Left renal cortex interstitium (tissue), 4 donors: Measurements from ENCODE around the gene LHPP. TPM values are rescaled to one million over a fixed set of nuclear protein-coding genes. Genes with fewer than 3 reads are reported as not detected.
A peak's percentile ranks its signal among the peaks of the same experiment; 100 is the strongest.

Experiments used
- DNase-seq, 4 donors: peaks; one replicate each; pipeline ENCODE4 v3.0.0-alpha.2; 2013; ENCODE audit warnings: low read depth in 4 of 4, low spot score in 2 of 4, missing footprints in 1 of 4
- polyA plus RNA-seq, 4 donors: library from polyadenylated mRNA; unstranded; fragments of 120-200 nt; gene quantifications; one replicate each; pipeline ENCODE4 v1.2.1, GENCODE V29; 2013; ENCODE audit not compliant: insufficient read length in 4 of 4

The LHPP gene
- polyA plus RNA-seq, 4 donors: 18.7 to 26.4 (median 22.0) TPM

DNA sequence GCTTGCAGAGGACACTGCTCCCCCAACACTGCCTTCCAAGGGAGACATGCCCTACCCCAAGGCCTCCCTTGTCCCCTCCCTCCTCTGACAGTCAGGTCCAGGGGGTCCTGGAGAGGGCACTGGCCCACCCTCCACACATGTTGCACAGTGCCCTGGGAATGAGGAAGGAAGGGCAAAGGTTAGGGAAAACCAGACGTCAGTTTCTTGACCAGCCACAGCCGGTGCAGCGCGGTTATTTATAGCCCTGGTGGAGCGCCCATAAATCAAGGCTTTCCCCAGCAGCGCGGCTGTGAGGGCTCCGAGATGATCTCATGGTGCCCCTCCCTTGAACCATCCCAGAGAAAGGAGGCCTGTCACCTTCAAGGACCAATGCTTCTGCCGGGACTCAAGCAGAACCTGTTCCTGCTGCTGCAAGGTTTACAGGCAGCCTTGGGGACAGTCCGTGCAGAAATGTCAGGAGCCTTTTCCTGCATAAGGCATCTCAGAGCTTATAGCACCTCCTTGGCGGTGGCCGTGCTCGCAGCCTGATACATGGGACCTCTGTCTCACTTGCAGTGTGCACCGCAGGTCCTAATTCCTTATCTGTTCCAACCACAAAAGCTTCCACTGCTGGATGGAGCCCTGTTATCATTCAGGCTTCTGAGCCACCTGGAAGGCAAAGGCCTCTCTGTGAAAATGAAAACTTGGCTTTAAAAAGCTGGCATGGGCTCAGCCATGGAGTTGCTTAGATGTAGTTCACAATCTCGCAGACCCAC is 127.3 kb downstream of the LHPP start:
- DNase-seq: peak; percentile 55 to 79 (median 73)

DNA sequence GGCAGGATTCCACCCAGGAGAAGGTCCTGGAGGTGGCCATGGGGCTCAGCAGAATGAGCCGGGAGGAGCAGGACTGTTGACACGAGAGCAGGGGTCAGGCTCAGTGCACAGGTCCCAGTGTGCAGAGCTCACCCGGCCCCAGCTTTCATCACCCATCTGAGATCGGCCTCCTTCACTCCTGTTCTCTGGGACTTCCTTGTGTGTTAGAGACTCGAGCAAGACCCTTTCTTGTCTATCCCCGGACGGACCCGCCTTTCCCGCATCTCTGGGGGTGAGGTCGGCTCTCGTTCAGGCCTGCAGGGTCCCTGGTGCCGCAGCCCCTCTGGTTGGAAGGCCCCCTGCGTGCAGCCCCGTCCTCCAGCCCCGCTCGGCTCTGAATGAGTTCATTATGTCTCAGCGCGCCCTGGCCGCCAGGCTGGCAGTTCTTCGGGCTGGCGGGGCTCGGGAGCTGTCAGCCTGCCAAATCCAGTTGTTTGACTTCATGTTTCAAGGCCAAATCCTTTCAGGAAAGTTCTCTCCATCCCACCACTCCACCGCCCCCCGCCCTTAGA is 127.9 kb downstream of the LHPP start:
- DNase-seq: no peak

DNA sequence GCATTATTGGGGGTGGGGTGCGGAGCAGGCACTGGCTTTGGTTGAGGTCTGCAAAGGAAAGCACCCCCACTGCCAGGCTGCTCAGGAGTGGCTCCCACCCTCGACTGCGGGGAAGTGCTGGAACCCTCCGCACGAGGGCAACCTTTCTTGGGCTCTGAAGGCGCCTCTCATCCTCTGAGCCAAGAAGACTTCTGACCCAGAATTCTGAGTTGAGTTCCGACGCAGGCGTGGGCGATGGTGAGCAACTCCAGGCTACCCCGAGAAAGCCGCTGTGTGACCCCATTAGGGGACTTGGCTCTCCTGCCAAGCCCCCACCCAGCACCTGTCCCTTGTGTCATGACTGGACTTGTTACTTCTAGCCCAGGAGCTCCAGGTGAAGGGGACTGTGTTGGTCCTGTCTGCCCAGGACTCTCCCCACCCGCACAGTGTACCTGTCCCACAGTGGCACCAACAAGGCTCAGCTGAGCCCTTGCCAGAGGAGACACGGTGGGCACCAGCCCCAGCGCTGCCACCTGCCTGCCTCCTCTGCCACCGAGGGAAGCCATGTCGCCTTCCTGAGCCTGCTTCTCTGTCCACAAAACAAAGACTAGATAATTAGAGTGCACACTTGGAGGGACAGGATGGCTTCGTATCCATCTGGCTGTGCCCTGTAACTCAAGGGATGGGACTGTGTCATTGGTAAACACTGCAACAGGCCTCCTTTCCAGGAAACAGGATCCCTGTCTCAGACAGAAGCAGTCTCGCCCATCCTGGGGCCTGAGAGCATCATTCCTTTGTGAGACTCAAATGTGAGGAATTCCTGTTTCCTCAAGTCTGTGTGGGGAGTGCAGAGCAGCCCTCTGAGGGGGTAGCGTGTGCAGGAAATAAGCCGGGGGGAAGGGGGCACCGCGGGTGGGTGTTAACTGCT is 128.8 kb downstream of the LHPP start:
- no peak for DNase-seq

DNA sequence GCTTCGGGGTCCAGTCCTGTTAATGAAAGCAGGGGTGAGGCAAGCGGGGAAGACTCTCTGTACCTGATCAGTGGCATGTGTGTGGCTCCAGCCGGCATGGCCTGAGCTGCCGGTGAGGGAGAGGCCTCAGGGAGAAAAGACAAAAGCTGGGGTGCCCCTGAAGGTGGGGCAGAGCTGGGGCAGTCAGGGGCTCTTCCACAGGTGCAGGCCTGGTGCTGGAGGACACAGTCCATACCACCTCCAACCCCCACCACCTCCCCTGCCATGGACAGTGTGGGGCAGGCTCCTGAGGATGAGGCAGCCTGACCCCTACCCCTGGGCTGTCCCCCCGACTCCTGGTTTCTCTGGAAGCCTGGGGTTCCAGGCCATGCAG is 129.5 kb downstream of the LHPP start:
- no peak for DNase-seq

DNA sequence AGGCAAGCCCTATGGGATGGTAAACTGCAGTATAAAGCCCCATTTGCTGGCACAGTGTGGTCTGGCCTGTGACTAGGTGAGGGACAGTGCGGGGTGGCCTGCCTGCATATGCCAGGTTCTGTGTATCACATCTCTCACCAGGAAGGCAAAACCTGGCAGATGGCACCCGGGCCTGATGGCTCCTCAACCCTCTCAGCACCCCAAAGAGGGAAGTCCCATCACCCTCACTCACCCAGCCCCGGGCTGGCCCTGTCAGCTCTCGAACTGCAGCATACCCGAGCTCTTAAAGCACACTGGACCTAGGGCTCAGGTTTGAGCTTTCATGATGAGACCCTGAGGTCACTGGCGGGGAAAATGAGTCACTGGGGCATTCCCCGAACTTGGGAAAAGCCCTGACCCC is 130.5 kb downstream of the LHPP start:
- no peak for DNase-seq

DNA sequence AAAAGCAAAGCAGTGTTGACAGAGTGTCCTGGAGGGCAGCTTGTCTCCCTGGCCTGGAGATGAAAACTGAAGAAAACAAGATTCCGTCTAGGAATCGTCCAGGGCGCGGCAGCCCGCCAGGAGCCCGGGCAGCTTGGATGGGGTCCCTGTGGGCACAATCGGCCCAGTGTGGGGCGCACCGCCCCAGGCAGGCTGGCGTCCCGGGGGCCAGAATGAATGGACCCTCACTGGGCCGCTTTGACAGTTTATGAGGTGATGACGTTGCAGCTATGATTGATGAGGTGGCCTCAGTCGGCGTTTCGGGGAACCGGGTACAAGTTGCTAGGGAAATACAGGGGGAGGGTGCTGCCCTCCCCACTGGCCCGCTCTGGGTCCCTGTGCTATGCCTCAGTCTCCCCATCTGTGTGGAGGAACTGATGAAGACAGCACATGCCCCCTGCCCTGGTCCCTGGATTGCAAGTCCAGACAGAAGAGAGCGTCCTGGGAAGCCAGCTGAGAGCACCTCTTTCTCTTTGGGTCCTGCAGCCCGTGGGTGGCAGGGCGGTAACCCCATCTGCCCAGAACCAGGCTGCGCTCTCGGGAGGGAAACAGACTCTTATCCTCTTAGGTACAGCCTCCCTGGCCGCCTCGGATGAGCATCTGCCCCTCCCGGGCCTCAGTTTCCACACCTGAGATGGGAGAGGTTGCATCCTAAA is 131.3 kb downstream of the LHPP start:
- no peak for DNase-seq

DNA sequence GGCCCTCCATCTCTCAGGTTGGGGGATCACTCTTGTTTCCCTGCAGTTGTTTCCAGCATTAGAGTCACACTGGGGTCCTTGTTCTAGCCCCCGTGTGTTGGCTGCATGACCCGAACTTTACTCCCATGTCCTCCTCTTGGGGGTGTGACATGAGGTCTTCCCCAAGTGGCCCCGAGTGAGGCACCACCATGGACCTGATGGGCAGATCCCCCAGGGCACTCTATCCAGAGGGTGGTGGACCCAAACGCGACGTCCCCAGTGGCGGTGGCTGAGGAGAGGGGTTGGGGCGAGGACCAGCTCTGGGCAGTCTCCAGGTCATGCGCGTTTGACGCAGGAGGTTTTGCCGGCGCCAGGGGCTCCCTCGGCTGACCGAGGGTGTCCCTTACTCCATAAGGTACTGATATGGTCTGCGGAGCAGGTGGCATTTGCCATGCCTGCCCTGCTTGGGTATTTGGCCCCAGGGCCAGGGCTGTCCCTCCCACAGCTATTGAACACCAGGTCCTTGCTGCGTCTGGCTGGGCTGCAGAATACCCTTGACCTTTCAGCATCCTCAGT is 131.9 kb downstream of the LHPP start:
- DNase-seq: no peak

DNA sequence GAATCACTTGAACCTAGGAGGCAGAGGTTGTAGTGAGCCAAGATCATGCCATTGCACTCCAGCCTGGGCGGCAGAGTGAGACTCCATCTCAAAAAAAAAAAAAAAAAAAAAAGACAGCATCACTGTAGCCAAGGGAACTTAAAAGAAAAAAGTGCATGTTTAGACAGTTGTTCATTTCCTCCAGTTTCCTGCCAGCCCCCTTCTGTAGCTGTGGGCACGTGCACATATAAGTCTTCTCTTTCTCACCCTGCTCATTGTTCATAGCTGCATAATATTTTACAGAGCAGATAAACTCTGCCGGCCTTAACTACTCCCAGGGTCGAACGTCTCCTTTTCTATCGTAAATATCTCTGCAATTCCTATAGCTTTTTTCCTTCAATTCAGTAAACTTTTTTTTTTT is 132.6 kb downstream of the LHPP start:
- DNase-seq: no peak

DNA sequence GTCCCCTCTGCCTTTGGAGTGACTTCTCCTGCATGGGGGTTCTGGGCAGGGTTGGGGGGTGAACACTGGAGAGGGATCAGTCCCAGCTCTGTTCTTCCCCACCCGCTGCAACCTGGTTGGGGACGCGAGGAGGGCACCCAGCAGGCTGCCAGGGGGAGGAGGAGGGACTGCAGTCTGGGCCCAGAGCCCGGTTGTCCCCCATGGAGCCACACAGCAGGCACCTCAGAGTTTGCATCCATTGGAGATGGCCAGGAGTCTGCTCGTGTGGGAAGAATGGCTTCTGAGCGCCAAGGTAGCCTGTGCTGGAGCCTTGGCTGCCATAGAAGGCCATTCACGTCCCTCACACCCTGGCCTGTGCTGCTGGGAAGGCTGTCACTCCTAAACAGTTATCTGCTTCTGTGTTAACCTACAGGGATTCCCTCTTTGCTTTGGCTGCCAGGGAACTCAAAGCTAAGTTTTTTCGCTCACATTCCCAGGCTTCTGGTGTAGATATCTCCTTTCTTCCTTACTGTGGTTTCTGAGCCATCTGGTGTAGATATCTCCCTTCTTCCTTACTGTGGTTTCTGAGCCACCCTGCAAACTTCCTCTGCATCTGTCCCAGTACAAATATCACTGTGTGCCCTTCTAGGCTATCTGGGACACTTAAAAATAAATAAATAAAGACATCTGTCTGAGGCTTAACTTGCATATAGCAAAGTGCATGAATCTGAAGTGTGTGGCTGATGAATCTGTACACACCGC is 133.7 kb downstream of the LHPP start:
- no peak for DNase-seq

DNA sequence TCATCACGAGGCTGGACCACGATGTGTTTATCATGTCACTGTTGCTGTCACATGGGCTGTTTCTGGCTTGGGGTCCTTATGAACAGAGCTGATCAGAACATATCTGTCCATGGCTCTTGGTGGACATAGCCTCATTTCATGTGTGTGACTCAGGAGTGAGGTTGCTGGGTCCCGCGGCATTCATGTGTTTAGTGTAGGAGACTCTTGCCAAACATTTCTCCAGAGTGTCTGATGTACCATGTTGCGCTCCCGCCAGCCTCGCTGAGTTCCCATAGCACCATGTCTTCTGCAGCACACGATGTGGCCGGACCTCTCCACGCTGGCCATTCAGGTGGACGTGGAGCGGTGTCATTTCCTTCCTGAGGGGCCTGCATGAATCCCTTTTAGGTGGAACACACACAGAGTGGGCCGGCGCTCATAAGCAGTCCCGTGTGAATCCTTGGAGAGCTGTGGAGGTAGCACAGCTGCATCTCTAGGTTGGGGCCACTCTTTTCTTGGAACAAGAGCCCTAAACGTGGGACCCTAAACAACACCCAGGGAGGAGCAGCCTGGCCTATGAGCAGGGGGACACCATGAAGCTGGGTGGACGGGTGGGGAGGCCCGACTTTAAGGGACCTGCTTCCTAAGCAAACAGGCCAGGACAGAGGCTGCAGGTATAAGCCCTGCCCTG is 134.6 kb downstream of the LHPP start:
- no peak for DNase-seq

DNA sequence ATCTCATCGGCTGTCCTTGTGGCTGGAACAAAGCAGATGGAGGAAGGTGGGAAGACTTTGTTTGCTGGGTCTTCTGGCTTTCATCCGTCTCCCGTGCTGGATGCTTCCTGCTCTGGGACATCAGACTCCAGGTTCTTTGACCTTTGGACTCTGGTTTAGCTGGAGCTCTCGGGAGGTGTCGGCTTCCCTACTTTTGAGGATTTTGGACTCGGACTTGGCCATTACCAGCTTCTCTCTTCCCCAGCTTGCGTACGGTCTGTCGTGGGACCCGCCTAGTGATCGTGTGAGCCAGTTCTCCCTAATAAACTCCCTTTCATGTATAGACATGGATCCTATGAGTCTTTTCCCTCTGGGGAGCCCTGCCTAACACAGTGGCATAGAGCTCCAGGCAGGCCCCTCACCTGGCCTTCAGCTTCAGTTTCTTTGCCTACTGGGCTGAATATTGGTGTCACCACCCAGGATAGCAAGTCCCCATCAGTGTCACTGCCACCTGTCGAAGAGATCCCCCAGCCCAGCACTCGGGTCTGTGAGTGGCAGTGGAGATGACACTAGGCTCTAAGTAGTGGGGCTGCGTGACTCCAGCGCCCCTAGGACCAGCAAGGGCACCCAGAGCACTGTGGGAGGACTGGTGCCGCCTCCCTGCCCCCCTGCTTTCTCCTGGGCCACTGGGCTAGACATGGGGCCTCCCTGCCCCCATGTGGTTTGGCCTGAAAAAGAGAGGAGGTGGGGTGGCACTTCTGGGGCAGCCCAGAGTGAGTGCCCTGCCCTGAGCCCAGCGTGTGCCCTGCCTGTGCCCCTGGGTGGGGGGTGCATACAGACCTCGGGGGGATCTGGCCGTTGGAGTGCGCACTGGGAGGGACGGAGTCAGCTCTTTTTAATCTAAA is 135.6 kb downstream of the LHPP start:
- DNase-seq: no peak

DNA sequence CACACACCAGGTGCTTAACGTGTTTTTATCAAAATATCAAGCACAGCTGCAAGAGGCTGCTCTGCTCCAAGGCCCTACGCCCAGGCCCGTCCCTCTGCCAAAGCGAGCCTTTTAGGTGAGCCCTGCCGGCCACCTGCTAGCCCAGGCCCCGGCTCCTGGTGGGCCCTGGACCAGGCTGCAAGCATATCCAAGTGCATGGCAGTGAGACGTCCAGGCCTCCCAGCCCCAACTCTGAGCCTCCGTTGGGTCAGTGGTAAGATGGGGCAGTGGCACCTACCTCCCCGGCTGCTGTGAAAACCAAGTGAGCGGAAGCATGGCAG is 136.2 kb downstream of the LHPP start:
- no peak for DNase-seq

DNA sequence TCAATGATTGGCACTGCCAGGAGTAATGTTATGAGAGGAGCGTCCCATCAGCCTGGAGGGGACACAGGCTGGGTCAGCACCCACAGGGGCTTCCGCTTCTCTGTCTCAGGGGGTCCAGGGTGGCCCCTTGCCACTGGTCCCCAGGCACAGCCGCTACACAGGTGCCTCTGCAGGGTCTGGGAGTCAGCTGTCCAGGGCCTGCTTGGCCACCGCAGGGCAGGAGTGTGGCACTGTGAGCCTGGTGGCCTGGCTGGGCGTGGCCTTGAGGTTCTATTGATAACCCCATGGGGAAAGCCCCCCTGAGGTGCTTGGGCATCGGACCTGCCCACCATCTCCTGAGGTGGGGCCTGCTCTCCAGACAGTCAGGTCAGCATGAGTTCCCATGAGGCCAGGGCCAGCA is 136.6 kb downstream of the LHPP start:
- DNase-seq: no peak

DNA sequence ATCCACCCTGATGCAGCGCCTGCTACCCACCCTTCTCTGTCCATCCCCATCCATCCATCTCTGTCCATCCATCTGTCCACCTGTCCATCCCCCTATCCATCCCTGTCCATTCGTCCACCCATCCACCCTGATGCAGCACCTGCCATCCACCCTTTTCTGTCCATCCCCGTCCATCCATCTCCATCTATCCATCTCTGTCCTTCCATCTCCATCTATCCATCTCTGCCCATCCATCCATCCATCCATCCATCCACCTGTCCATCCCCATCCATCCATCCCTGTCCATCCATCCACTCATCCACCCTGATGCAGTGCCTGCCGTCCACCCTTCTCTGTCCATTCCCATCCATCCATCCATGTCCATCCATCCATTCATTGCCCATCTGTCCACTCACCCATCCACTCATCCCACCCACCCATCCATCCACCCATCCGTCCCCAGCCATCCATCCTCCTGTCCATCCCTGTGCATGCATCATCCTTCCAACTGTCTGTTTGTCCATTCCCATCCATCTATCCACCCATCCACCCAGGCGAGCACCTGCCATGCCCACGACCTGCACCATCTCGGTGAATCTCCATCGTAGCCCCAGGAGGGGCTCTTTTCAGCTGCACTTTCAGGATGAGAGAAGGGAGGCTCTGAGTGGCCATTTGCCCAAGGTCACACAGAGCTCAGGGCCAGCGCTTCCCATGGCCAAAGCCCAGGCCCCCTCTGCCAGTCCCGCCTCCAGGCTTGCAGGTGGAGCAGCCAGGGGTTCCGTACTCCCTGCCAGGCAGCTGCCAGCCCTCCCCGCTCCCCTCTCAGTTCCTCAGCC is 137.4 kb downstream of the LHPP start:
- DNase-seq: no peak

DNA sequence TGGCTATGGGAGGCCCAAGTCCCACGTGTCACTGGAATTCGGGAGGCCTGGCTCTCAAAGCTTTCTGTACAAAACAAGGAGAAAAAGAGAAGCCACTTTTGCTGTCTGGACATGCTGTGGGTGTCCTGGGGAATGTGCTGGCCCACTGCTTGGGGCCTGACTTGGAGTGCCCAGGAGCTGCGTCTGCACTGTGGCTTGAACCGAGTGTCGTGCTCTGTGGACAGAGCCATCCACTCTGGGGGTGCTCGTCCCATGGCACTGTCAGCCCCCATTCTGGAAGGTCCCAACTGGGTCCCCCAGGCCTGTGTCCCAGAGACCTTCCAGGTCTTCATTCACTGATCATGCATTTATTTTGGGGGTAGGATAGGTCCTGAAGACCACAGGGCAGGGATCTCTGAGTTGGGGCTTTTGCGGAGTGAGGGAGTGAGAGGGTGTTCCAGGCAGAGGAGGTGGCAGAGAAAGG is 138.0 kb downstream of the LHPP start:
- DNase-seq: no peak

DNA sequence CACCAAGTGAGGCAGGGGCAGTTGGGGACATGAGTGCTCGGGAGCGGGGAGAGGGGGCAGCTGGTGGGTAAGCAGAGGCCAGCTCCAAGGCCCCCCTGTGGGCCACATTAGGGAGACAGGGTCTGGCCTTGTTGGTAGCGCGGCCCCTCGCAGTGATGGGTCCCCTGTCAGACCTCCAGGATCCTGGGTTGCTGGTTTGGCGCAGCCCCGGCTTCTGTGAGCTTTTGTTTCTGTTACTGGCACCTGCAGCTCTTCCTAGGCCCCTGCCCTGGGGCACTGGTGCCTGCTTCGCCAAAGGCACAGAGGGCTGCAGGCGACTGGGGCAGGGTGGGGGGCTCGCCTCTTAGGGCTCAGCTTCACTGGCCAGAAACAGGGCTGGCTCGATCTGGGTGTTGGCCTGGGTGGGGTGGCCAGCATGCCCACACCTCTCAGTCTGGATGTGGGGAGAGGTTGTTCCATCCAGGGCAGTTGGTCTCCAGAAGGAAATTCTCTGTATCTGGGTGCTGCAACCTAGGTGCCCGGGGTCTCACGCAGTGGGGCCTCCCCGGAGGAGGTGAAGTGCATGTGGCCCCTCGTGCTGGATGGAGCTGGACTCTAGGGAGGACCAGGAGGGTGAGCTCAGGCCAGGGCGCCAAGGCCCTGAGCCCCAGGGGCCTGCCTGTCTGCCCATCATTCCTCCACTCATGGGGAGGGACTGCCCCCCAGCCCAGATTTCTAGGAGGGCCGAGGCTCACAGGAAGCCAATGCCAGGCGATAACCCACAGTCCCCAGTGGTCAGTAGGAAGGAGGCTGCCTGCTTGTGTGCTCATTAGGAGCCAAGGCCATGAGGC is 138.6 kb downstream of the LHPP start:
- DNase-seq: no peak

DNA sequence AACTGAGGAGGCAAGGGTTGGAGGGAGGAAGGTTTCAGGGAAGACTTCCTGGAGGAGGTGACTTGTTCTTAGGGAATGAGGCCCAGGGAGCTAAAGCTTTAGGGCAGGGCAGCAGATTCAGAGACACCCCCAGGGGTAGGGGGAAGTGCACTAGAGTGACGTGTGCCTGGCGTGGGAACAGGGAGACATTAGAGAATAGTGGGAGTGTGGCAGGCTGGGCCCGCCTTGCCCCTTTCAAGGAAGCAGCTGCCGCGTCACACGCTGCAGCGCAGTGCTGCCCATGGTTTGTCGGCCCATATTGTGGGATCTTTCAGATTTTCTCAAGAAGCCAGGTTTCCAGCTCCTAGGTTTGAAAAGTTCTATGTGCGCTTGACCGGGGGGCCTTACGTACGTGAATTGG is 139.4 kb downstream of the LHPP start:
- DNase-seq: no peak
